ENCODE results near the gene BBS12. TPM values are rescaled to one million over a fixed set of nuclear protein-coding genes. Genes with fewer than 3 reads are reported as not detected.

Gene BBS12
- total and polyA plus RNA-seq, 9 of the 15 experiments (the other 6 are each of a cell fraction or from before 2014, with no cell fraction given): 2.7 to 6.5 (median 3.3) TPM

DNA sequence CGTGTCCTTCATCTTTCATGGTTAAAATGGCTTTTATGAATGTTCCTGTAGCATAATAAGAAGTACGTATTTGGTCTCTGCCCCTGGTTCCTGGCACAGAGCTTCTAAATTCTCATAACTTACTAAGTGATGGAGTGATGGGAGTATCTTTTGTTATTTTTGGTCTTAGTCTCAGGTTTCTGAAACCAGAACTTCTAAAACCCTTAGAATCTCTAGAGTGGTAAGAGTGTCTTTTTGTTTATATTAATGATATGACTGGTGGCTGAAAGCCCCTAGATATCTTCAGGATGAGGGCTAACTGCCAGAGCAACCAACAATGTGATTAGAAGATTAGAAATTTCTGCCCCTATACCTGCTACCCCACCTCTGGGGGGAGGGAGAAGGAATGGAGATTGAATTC lies 45.8 kb upstream of the BBS12 start:
- Histone ChIP-seq H3K4me2 (ENCODE audit: insufficient read depth, low read length) (no peak overlapping the region), H3K27me3 (ENCODE audit: control insufficient read depth in 2 of 2, insufficient read depth in 2 of 2, low read length in 2 of 2) (no peaks in the 10 kb centered on the region), H3K4me3 (no peak overlapping the region), H3K4me1 (replicated peaks in 1 of 2; ENCODE audit: control insufficient read depth in 2 of 2, insufficient read depth in 2 of 2, low read length in 2 of 2) (peaks cover 4 to 23% of the 10 kb centered on the region in 2 experiments; a peak in 4 of 5 replicates), H3K79me2 (ENCODE audit: control insufficient read depth, insufficient read depth, low read length) (no peaks in the 10 kb centered on the region), H3K27ac (ENCODE audit: extremely low read depth, low read depth, low read length) (no peak overlapping the region), H3K36me3 (ENCODE audit: control insufficient read depth, insufficient read depth, low read length) (no peaks in the 10 kb centered on the region), H3K9me1 (ENCODE audit: control insufficient read depth, insufficient read depth, low read length) (no peaks in the 10 kb centered on the region), H4K20me1 (replicated peaks; ENCODE audit: control insufficient read depth, insufficient read depth, low read length) (no peaks in the 10 kb centered on the region), H2AFZ (ENCODE audit: low read depth, low read length) (0 out of 2 replicates have a peak overlapping the region, but pooled peaks have one; percentile 14), H3K9ac (ENCODE audit: insufficient read depth in 1 of 2, low read depth in 2 of 2, low read length in 2 of 2) (no peak overlapping the region), H3K9me3 (replicated peaks; ENCODE audit: control insufficient read depth, insufficient read depth, low read depth, low read length) (0 out of 2 replicates have a peak, but pooled peaks cover 1% of the 10 kb centered on the region)
- CTCF ChIA-PET (ENCODE audit: low intra/inter-chr PET ratio): no interaction called here
- in situ Hi-C loops (cut with MboI): no loop called here
- TF ChIP-seq ZNF347 (CRISPR knock-in tag; IDR thresholded peaks at IDR 0.05; ENCODE audit: low read depth) (no peak), ZNF57 (CRISPR knock-in tag; IDR thresholded peaks at IDR 0.05) (no peak), BMI1 (IDR thresholded peaks at IDR 0.05; ENCODE audit: low read length) (no peak), PHB2 (IDR thresholded peaks at IDR 0.05; ENCODE audit: low read depth) (no peak), ZNF408 (CRISPR knock-in tag; IDR thresholded peaks at IDR 0.05; ENCODE audit: low read depth) (no peak), PPARD (CRISPR knock-in tag; IDR thresholded peaks at IDR 0.05) (no peak), MYNN (IDR thresholded peaks at IDR 0.05) (no peak), MYNN (CRISPR knock-in tag; IDR thresholded peaks at IDR 0.05) (no peak), GATA2 (CRISPR knock-in tag; IDR thresholded peaks at IDR 0.05) (no peak), SETDB1 (IDR thresholded peaks at IDR 0.05; ENCODE audit: low read length) (no peak), SLC30A9 (CRISPR knock-in tag; IDR thresholded peaks at IDR 0.05) (no peak), RFX1 (IDR thresholded peaks at IDR 0.05) (no peak), BRD4 (IDR thresholded peaks at IDR 0.05) (no peak), TRIM24 (IDR thresholded peaks at IDR 0.05) (no peak), KAT7 (CRISPR knock-in tag; IDR thresholded peaks at IDR 0.05; ENCODE audit: borderline replicate concordance) (no peak)
- TF ChIP-seq, protein P1, sequence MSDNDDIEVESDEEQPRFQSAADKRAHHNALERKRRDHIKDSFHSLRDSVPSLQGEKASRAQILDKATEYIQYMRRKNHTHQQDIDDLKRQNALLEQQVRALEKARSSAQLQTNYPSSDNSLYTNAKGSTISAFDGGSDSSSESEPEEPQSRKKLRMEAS (CRISPR knock-in tag; IDR thresholded peaks at IDR 0.05): no peak
- TF ChIP-seq, protein P2, sequence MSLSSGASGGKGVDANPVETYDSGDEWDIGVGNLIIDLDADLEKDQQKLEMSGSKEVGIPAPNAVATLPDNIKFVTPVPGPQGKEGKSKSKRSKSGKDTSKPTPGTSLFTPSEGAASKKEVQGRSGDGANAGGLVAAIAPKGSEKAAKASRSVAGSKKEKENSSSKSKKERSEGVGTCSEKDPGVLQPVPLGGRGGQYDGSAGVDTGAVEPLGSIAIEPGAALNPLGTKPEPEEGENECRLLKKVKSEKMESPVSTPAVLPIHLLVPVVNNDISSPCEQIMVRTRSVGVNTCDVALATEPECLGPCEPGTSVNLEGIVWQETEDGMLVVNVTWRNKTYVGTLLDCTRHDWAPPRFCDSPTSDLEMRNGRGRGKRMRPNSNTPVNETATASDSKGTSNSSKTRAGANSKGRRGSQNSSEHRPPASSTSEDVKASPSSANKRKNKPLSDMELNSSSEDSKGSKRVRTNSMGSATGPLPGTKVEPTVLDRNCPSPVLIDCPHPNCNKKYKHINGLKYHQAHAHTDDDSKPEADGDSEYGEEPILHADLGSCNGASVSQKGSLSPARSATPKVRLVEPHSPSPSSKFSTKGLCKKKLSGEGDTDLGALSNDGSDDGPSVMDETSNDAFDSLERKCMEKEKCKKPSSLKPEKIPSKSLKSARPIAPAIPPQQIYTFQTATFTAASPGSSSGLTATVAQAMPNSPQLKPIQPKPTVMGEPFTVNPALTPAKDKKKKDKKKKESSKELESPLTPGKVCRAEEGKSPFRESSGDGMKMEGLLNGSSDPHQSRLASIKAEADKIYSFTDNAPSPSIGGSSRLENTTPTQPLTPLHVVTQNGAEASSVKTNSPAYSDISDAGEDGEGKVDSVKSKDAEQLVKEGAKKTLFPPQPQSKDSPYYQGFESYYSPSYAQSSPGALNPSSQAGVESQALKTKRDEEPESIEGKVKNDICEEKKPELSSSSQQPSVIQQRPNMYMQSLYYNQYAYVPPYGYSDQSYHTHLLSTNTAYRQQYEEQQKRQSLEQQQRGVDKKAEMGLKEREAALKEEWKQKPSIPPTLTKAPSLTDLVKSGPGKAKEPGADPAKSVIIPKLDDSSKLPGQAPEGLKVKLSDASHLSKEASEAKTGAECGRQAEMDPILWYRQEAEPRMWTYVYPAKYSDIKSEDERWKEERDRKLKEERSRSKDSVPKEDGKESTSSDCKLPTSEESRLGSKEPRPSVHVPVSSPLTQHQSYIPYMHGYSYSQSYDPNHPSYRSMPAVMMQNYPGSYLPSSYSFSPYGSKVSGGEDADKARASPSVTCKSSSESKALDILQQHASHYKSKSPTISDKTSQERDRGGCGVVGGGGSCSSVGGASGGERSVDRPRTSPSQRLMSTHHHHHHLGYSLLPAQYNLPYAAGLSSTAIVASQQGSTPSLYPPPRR (CRISPR knock-in tag; IDR thresholded peaks at IDR 0.05; ENCODE audit: borderline replicate concordance): no peak
- TF ChIP-seq, protein P3, sequence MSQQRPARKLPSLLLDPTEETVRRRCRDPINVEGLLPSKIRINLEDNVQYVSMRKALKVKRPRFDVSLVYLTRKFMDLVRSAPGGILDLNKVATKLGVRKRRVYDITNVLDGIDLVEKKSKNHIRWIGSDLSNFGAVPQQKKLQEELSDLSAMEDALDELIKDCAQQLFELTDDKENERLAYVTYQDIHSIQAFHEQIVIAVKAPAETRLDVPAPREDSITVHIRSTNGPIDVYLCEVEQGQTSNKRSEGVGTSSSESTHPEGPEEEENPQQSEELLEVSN (IDR thresholded peaks at IDR 0.05; ENCODE audit: borderline replicate concordance in 1 of 2, extremely low read depth in 1 of 2, insufficient read depth in 1 of 2, insufficient read length in 1 of 2, low read depth in 1 of 2, low read length in 1 of 2, poor library complexity in 1 of 2, severe bottlenecking in 1 of 2): no peak
- no TSS peak for BruUV-seq (replicated peaks)
- no peak for DNase-seq (ENCODE audit: extremely low read depth in 1 of 4, low spot score in 3 of 4)
- intact Hi-C loops (cut with micrococcal nuclease): no loop called here
- ATAC-seq: no peak
- WGBS (ENCODE audit: insufficient coverage, low coverage, missing lambda C conversion rate): 88% methylated on average over 2 of the region's 2 CpGs
- no peak for FAIRE-seq
- POLR2A ChIA-PET: no interaction called here

Data from K562 (cell line).